ENCODE data around the gene EFTUD2. TPM values are rescaled to one million over a fixed set of nuclear protein-coding genes. Genes with fewer than 3 reads are reported as not detected.

Gene EFTUD2
- total RNA-seq, 1 experiment from 2014 or later = 150 TPM

GRCh38 chr17:44844390-44844830 lies 54.8 kb downstream of the EFTUD2 start:
- POLR2A ChIA-PET = no interaction called here
- intact Hi-C loops (cut with micrococcal nuclease) = no loop called here
- Histone ChIP-seq H3K27ac (ENCODE audit: low read depth, low read length) (no peak overlapping the region), H2AFZ (ENCODE audit: low read depth, low read length, poor library complexity, severe bottlenecking) (no peak overlapping the region), H3K9me2 (ENCODE audit: insufficient read depth) (no peaks in the 10 kb centered on the region), H3K27me3 (ENCODE audit: insufficient read depth, low read length) (no peaks in the 10 kb centered on the region), H4K20me1 (ENCODE audit: insufficient read depth) (no peaks in the 10 kb centered on the region), H3K4me1 (ENCODE audit: control insufficient read depth in 1 of 2, insufficient read depth in 2 of 2, low read length in 2 of 2) (peaks cover 7 to 10% of the 10 kb centered on the region in 2 experiments; a peak in 3 of 4 replicates), H3K79me2 (ENCODE audit: insufficient read depth, low read length) (no peaks in the 10 kb centered on the region), H3K9me3 (ENCODE audit: control insufficient read depth in 1 of 2, insufficient read depth in 1 of 2, low read depth in 1 of 2, low read length in 2 of 2) (no peaks in the 10 kb centered on the region), H3K4me3 (replicated peaks in 1 of 2; ENCODE audit: low read depth in 1 of 2, low read length in 2 of 2) (no peak overlapping the region), H3K36me3 (ENCODE audit: control insufficient read depth in 1 of 2, insufficient read depth in 2 of 2, low read length in 2 of 2) (no peaks in the 10 kb centered on the region), H3K9ac (ENCODE audit: low read length) (no peak overlapping the region), H3K4me2 (ENCODE audit: low read length) (no peak overlapping the region)
- ATAC-seq (no peak), DNase-seq (ENCODE audit: low read depth, low spot score) (no peak)
- no TSS peak for BruUV-seq (replicated peaks)
- RAD21 ChIA-PET (ENCODE audit: low non-redundant PET in 1 of 2, low total read pairs in 2 of 2, uncharacterized antibody in 2 of 2, unreplicated experiment in 2 of 2) = no interaction called here
- TF ChIP-seq ZFX (IDR thresholded peaks at IDR 0.05) (no peak), ZBTB33 (IDR thresholded peaks at IDR 0.05; ENCODE audit: extremely low read depth, insufficient replicate concordance, low read length) (no peak), EZH2 (IDR thresholded peaks at IDR 0.05) (no peak), CEBPB (IDR thresholded peaks at IDR 0.05; ENCODE audit: low read depth) (no peak), ZNF274 (IDR thresholded peaks at IDR 0.05; ENCODE audit: low read depth, low read length) (no peak), FOSL1 (IDR thresholded peaks at IDR 0.05; ENCODE audit: low read depth) (no peak), SRF (IDR thresholded peaks at IDR 0.05; ENCODE audit: low read depth) (no peak), ATF3 (IDR thresholded peaks at IDR 0.05) (no peak), POLR2AphosphoS5 (IDR thresholded peaks at IDR 0.05; ENCODE audit: low read depth, low read length) (no peak), CBX3 (IDR thresholded peaks at IDR 0.05; ENCODE audit: low read depth) (no peak), TCF7L2 (IDR thresholded peaks at IDR 0.05; ENCODE audit: borderline replicate concordance, extremely low read depth, insufficient read depth, insufficient read length) (no peak)
- CTCF ChIA-PET = interaction anchor here (2.9 kb wide), 1 partner anchor 65 kb away, joined by 12 read pairs; no protein-coding TSS in a partner anchor
